ENCODE measurements around the gene NAA20. TPM values are rescaled to one million over a fixed set of nuclear protein-coding genes. Genes with fewer than 3 reads are reported as not detected.

NAA20 gene
- total and polyA plus RNA-seq, 2 of the 4 experiments (the other 2 are of a cell fraction), result 35.7 to 58.8 TPM

DNA sequence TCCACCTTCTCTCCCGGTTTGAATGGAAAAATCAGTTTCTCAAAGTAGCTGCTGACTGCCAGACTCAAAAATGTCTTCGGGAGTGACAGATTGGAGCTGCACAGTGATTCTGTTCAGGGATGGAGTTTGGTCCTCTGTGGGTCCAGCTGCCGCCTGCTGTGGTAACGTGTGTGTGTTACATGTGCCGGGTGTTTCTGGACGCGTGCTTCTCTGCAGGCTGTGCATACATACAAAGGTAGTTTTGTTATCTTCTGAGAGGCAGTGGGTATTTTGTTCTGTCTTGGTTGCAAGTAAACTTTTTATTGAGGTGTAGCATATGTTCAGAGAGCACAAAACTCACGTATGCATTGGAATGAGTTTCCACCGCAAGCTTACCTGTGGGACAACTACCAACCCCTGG, 41.3 kb upstream of the NAA20 start:
- H3K79me1 ChIP-seq (ENCODE audit: low read depth in 1 of 2, low read length in 2 of 2), result peaks cover 8 to 58% of the 10 kb centered on the region in 2 experiments
- peak overlapping the region; percentile 28 for H4K5ac ChIP-seq (ENCODE audit: low read depth, low read length)
- H2AFZ ChIP-seq (replicated peaks; ENCODE audit: low read length, poor library complexity), result peak overlapping the region; percentile 65
- peak overlapping the region; percentile 99 for H2AK9ac ChIP-seq (replicated peaks; ENCODE audit: low read depth, low read length, poor library complexity)
- whole genome bisulfite sequencing, 2 experiments (ENCODE audit: extremely low coverage in 2 of 2, insufficient read length in 1 of 2), result 20% methylated on average over 8 of the region's 9 CpGs; no CpG with 5 or more reads in 1 of the 2 experiments
- H3K4me3 ChIP-seq (ENCODE audit: insufficient read depth, low read depth, low read length), result peak overlapping the region; percentile 71
- H4K20me1 ChIP-seq (ENCODE audit: insufficient read depth, low read length), result peaks cover 56% of the 10 kb centered on the region
- no TSS peak for BruUV-seq (replicated peaks)
- dilution Hi-C loops (cut with HindIII; ENCODE audit: low sequenced_read_pairs, unreplicated experiment), result no loop called here
- peak overlapping the region; percentile 92 to 94; a peak in 3 of 4 replicates for H4K8ac ChIP-seq (ENCODE audit: low read depth in 2 of 2, low read length in 2 of 2)
- in situ Hi-C loops (cut with MboI; ENCODE audit: low sequenced_read_pairs), result loop anchor here (10.0 kb wide), 1 partner anchor 191 kb away; no protein-coding TSS in a partner anchor
- intact Hi-C loops (cut with micrococcal nuclease), result loop anchor here (2.0 to 10.0 kb wide), 2 partner anchors 87 to 161 kb away; no protein-coding TSS in a partner anchor
- no peak for ATAC-seq (ENCODE audit: low read depth)
- H3K9me3 ChIP-seq (ENCODE audit: control insufficient read depth, insufficient read depth, low read length), result no peaks in the 10 kb centered on the region
- peak overlapping the region; percentile 76 for H3K4me2 ChIP-seq (ENCODE audit: low read depth, low read length)
- TF ChIP-seq, protein P1, sequence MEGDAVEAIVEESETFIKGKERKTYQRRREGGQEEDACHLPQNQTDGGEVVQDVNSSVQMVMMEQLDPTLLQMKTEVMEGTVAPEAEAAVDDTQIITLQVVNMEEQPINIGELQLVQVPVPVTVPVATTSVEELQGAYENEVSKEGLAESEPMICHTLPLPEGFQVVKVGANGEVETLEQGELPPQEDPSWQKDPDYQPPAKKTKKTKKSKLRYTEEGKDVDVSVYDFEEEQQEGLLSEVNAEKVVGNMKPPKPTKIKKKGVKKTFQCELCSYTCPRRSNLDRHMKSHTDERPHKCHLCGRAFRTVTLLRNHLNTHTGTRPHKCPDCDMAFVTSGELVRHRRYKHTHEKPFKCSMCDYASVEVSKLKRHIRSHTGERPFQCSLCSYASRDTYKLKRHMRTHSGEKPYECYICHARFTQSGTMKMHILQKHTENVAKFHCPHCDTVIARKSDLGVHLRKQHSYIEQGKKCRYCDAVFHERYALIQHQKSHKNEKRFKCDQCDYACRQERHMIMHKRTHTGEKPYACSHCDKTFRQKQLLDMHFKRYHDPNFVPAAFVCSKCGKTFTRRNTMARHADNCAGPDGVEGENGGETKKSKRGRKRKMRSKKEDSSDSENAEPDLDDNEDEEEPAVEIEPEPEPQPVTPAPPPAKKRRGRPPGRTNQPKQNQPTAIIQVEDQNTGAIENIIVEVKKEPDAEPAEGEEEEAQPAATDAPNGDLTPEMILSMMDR (conservative IDR thresholded peaks at IDR 0.05; ENCODE audit: low read depth, low read length), result no peak
- TF ChIP-seq RFX5 (IDR thresholded peaks at IDR 0.05; ENCODE audit: low read depth, low read length) (no peak), SMC3 (IDR thresholded peaks at IDR 0.05; ENCODE audit: low read depth, low read length) (no peak), MXI1 (IDR thresholded peaks at IDR 0.05; ENCODE audit: borderline replicate concordance, low read depth, low read length) (peak; percentile 84; the same call in 1 of the 2 replicates), CHD1 (IDR thresholded peaks at IDR 0.05; ENCODE audit: low read depth, low read length) (no peak), BHLHE40 (IDR thresholded peaks at IDR 0.05; ENCODE audit: low read depth, low read length) (no peak)
- H2BK120ac ChIP-seq (ENCODE audit: low read depth, low read length), result peak overlapping the region; percentile 91
- peak overlapping the region; percentile 83 for H3K9ac ChIP-seq (ENCODE audit: low read depth, low read length)
- H2AK5ac ChIP-seq (ENCODE audit: low read depth, low read length), result peak overlapping the region; percentile 67
- H3K23ac ChIP-seq (ENCODE audit: low read depth, low read length), result peak overlapping the region; percentile 95
- H3K56ac ChIP-seq (ENCODE audit: extremely low read depth, insufficient read depth, low read length), result peak overlapping the region; percentile 99
- peak overlapping the region; percentile 96 for H4K91ac ChIP-seq (ENCODE audit: insufficient read depth, low read depth, low read length)
- H3K36me3 ChIP-seq (ENCODE audit: control insufficient read depth, insufficient read depth, low read length), result peaks cover 19% of the 10 kb centered on the region
- H3K18ac ChIP-seq (ENCODE audit: low read depth, low read length), result peak overlapping the region; percentile 56
- POLR2A ChIA-PET (ENCODE audit: unreplicated experiment), result interaction anchor here (3.2 kb wide), 1 partner anchor 18 kb away, joined by 10 read pairs; no protein-coding TSS in a partner anchor
- peak overlapping the region; percentile 85 for H2BK20ac ChIP-seq (ENCODE audit: low read depth, low read length)
- peak overlapping the region; percentile 94 for H2BK5ac ChIP-seq (ENCODE audit: low read depth, low read length, poor library complexity, severe bottlenecking)
- peaks cover 22% of the 10 kb centered on the region for H3K9me1 ChIP-seq (ENCODE audit: insufficient read depth, low read length)
- H2BK15ac ChIP-seq (ENCODE audit: low read depth, low read length), result peak overlapping the region; percentile 38; the same call in 2 of the 3 replicates
- H3K4ac ChIP-seq (ENCODE audit: low read depth, low read length), result peak overlapping the region; percentile 95
- peak overlapping the region; percentile 92 for H3K27ac ChIP-seq (ENCODE audit: insufficient read depth, low read length)
- no peak for DNase-seq
- H3K4me1 ChIP-seq (ENCODE audit: control insufficient read depth, insufficient read depth, low read length), result peaks cover 21% of the 10 kb centered on the region
- peak overlapping the region; percentile 98 for H3K14ac ChIP-seq (replicated peaks; ENCODE audit: low read depth, low read length)
- H3K27me3 ChIP-seq (ENCODE audit: control insufficient read depth, insufficient read depth, low read length), result no peaks in the 10 kb centered on the region
- CTCF ChIA-PET, result interaction anchor here (0.5 kb wide), 1 partner anchor 273 kb away, joined by 3 read pairs; no protein-coding TSS in a partner anchor
